GM23248 (cell line): ENCODE data around the gene ABI1.

Source experiments
- EZH2 ChIP-seq: fragments of 200-600 bp; sonication (generic); IDR thresholded peaks from 2 replicates; pipeline ENCODE4 v1.6.1; 2018; ENCODE audit warnings: antibody characterized with exemption, mild to moderate bottlenecking; ENCODE audit not compliant: insufficient read depth, poor library complexity, severe bottlenecking
- EZH2phosphoT487 ChIP-seq: fragments of 200-600 bp; sonication (generic); IDR thresholded peaks from 2 replicates; pipeline ENCODE4 v1.6.1; 2018; ENCODE audit warnings: antibody characterized with exemption, moderate library complexity, mild to moderate bottlenecking, low read depth; ENCODE audit not compliant: insufficient read depth

GRCh38 chr10:26700884-26701630 lies 159.7 kb downstream of the ABI1 start:
- TF ChIP-seq EZH2: no peak
- no peak for TF ChIP-seq EZH2phosphoT487
